ENCODE data around the gene TREM2. TPM values are rescaled to one million over a fixed set of nuclear protein-coding genes. Genes with fewer than 3 reads are reported as not detected.

The TREM2 gene
- total RNA-seq (2012; rRNA removed) = 0.22 TPM in 1 of 2 replicates, not detected in the other

DNA sequence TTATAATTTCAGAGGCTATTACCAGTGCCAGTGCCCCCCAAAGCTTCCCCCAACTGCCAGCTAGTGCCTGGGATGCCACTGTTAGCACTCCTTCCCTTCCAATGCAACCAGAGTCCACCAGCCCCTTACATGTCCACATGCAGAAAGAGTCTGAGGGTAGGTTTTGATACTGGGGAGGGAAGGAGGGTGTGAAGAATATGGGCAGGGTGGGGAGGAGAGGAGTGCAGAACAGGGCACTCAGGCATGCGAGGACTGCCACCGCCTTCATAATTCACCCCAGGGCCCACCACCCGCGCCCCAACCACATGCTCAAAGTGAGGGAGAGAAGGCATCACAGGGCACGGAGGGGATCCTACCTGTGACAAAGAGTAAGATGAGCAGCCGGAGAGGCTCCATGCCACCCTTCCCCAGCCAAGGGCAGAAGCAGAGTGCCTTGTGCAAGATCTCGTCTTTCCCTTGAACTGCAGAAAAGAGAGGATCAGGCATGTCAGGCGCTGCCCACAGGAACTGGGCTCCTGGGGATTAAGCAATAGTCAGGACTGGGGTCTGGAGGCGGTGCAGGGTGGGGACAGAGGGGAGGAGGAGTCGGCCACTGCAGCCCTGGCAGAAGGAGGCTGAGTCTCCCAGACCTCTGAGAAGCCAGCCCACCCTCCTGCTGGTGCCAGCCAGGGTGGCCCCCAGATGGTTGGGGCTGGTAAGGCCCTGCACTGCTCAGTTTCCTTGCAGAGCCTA, at the start of gene TREM2:
TREM2 (minus strand) TSS at position 430 of the 732 bp plus-strand sequence; CDS start at position 396, 34 bp downstream.
- no peaks in the 10 kb centered on the region for H3K4me1 ChIP-seq (ENCODE audit: control insufficient read depth, insufficient read depth, low read length)
- no peaks in the 10 kb centered on the region for H3K36me3 ChIP-seq (ENCODE audit: insufficient read depth, low read length)
- no peak within 1 kb of the TSS for H3K9ac ChIP-seq (ENCODE audit: low read depth, low read length)
- no peak within 1 kb of the TSS for H3K4me3 ChIP-seq (ENCODE audit: low read length)
- H3K4me2 ChIP-seq (ENCODE audit: low read length) = no peak within 1 kb of the TSS
- H3K9me3 ChIP-seq (replicated peaks; ENCODE audit: low read length) = no peaks in the 10 kb centered on the region
- H3K27me3 ChIP-seq (ENCODE audit: control insufficient read depth, insufficient read depth, low read length) = peaks cover 3% of the 10 kb centered on the region

DNA sequence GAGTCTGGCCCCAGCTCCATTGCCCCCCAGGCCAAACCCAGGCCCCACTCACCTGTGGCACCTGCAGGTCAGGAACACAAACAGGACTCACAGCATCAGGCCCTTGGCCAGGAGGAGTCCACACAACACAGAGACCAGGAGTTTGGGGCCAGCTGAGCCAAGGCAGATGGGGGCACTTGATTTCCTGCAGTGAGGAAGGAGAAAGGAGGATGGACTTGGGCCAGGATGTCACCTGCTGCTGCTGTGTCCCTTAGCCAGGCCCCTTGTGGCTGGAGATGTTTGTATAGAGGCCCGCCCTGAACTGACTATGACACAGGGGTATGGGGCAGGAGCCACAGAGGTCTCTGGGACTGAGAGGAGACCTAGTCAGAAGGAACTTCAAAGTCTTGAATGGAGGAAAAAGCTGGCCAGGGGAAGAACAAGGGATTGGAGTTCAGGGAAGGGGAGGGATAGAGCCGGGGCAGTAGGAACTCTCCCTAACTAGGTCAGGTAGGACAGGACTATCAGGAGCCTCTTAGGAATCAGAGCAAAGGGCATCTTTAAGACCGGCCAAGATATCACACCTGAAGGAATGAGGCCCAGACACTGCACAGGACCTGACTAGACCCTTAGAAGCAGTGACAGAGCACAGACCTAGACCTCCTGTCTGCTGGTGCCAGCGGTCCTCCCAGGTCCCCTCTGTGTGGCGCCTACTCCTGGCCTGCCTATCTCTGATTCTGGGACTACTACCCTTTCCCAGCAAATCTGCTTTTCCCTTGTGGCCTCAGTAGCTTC, 46.8 kb upstream of the TREM2 start:
- Histone ChIP-seq H3K36me3 (ENCODE audit: insufficient read depth, low read length) (no peaks in the 10 kb centered on the region), H3K27me3 (ENCODE audit: control insufficient read depth, insufficient read depth, low read length) (peaks cover 8% of the 10 kb centered on the region), H3K9ac (ENCODE audit: low read depth, low read length) (no peak overlapping the region), H3K4me3 (ENCODE audit: low read length) (no peak overlapping the region), H3K4me1 (ENCODE audit: control insufficient read depth, insufficient read depth, low read length) (no peaks in the 10 kb centered on the region), H3K4me2 (ENCODE audit: low read length) (no peak overlapping the region), H3K9me3 (replicated peaks; ENCODE audit: low read length) (no peaks in the 10 kb centered on the region)

DNA sequence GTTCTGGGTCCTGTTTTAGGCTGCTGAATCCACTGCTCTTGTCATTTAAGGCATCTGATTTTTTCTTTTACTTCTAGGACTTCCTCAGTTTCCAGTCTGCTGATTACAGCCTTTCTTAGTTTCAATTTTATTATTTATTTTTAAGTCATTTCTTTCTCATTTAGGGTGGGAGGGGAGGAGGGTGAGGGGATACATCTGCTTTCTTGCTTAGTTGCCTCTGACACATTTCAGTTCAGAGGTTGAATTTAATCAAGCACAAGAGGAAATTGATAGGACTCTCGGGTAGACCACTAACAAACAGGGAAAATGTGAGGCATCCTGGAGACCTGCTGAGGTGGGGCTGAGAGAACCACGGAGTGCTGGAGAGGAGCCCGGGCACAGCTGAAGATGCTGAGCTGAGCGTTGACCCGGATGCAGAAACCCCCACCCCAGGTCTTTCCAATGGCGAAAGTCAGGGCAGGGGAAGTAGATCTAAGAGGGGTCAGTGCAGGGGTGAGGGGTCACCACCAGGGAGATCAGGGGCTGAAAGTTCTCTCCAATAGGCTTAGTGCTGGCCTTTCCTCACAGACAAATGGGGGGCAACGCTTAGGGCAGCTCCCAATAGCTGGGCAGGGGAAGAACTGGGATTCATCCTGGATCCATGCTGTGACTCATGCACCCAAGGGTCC, 45.7 kb upstream of the TREM2 start:
- H3K4me3 ChIP-seq (ENCODE audit: low read length) = no peak overlapping the region
- H3K36me3 ChIP-seq (ENCODE audit: insufficient read depth, low read length) = no peaks in the 10 kb centered on the region
- peaks cover 12% of the 10 kb centered on the region for H3K27me3 ChIP-seq (ENCODE audit: control insufficient read depth, insufficient read depth, low read length)
- H3K4me1 ChIP-seq (ENCODE audit: control insufficient read depth, insufficient read depth, low read length) = no peaks in the 10 kb centered on the region
- H3K9ac ChIP-seq (ENCODE audit: low read depth, low read length) = no peak overlapping the region
- H3K9me3 ChIP-seq (replicated peaks; ENCODE audit: low read length) = no peaks in the 10 kb centered on the region
- H3K4me2 ChIP-seq (ENCODE audit: low read length) = no peak overlapping the region

DNA sequence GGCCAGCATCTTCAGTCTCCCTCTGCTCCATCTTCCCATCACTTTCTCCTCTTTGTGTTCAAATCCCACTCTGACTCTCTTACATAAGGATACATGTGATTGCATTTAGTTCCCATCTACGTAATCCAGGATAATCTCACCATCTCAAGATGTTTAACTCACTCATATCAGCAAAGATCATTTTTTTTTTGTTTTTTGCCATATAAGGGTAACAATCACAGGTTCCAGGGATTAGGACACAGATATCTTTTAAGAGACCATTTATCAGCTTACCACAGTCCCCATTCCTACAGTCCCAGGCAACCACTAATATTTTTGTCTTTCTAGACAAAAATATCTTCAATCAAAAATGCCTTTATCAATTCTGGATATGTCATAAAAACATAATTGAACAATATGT, 41.2 kb upstream of the TREM2 start:
- H3K4me1 ChIP-seq (ENCODE audit: control insufficient read depth, insufficient read depth, low read length) = no peaks in the 10 kb centered on the region

DNA sequence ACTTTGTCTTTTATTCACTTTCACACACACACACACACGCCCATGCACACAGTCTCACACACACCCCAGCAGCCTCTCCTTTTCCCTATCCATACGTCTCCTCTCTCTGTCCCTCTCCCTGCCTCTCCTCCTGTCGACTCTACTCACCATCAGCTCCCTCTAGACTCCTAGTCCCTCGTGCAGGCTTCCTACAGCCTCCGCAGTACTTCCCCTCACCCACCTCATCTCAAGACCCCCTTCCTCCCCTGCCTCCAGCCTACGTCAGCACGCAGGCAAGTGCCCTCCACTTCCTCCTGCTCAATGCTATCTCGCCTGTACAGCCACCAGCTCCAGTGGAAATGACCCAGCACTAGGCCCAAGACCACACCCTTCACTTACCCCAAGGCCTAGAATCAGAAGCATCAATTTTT, 38.9 kb upstream of the TREM2 start:
- no peaks in the 10 kb centered on the region for H3K36me3 ChIP-seq (ENCODE audit: insufficient read depth, low read length)
- no peak overlapping the region for H3K4me2 ChIP-seq (ENCODE audit: low read length)
- no peaks in the 10 kb centered on the region for H3K9me3 ChIP-seq (replicated peaks; ENCODE audit: low read length)
- H3K27me3 ChIP-seq (ENCODE audit: control insufficient read depth, insufficient read depth, low read length) = peaks cover 8% of the 10 kb centered on the region
- H3K9ac ChIP-seq (ENCODE audit: low read depth, low read length) = no peak overlapping the region
- no peaks in the 10 kb centered on the region for H3K4me1 ChIP-seq (ENCODE audit: control insufficient read depth, insufficient read depth, low read length)
- H3K4me3 ChIP-seq (ENCODE audit: low read length) = no peak overlapping the region

More for the DNA sequence above, 41.2 kb upstream of the TREM2 start:
- Histone ChIP-seq H3K4me3 (ENCODE audit: low read length) (no peak overlapping the region), H3K27me3 (ENCODE audit: control insufficient read depth, insufficient read depth, low read length) (peaks cover 4% of the 10 kb centered on the region), H3K9me3 (replicated peaks; ENCODE audit: low read length) (no peaks in the 10 kb centered on the region), H3K36me3 (ENCODE audit: insufficient read depth, low read length) (no peaks in the 10 kb centered on the region), H3K4me2 (ENCODE audit: low read length) (no peak overlapping the region), H3K9ac (ENCODE audit: low read depth, low read length) (no peak overlapping the region)

DNA sequence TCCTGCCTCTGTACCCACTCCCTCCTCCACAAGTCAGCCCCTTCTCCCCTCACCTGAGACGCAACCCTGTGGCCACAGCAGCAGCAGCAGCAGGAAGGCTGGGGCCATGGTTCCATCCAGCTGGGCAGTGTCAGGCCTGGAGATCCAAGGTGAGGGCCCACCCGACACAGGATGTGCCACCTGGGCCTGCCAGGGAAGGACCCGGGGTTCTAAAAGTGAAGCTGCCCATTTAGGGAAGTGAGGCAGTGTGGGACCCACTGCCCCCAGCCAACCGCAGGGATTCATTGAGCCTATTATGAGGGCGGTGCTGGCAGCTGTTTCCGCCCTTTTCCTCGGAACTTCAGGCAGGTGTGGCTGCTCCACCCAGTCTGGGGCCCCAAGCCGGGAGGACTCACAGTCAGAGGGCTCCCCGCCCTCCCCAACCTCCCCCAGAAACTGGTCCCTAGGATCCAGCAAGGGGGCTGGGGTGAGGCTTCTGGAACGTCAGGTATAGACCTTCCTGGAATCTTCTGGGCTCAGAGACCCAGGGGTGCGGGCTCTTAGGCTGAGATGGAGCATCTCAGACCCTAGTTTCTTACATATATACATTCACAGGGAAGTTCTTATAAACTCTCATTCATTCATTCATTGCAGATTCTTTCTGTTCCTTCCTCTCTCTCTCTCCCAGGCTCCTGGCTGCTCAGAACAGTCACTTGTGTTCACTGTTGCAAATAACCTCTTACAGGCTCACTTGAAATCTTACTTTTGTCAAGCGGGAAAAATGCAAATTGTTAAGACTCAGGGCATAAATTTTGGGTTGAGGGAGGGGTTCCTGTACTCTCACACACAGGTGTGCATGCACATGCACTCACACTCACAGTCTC, 38.2 kb upstream of the TREM2 start, which contains the start of gene TREML2:
TREML2 (minus strand) TSS at position 249 of the 863 bp plus-strand sequence; CDS start at position 108, 141 bp downstream.
- Histone ChIP-seq H3K27me3 (ENCODE audit: control insufficient read depth, insufficient read depth, low read length) (peaks cover 11% of the 10 kb centered on the region), H3K4me2 (ENCODE audit: low read length) (no peak within 1 kb of the TSS), H3K4me3 (ENCODE audit: low read length) (no peak within 1 kb of the TSS), H3K36me3 (ENCODE audit: insufficient read depth, low read length) (no peaks in the 10 kb centered on the region), H3K9me3 (replicated peaks; ENCODE audit: low read length) (no peaks in the 10 kb centered on the region), H3K9ac (ENCODE audit: low read depth, low read length) (no peak within 1 kb of the TSS), H3K4me1 (ENCODE audit: control insufficient read depth, insufficient read depth, low read length) (no peaks in the 10 kb centered on the region)

DNA sequence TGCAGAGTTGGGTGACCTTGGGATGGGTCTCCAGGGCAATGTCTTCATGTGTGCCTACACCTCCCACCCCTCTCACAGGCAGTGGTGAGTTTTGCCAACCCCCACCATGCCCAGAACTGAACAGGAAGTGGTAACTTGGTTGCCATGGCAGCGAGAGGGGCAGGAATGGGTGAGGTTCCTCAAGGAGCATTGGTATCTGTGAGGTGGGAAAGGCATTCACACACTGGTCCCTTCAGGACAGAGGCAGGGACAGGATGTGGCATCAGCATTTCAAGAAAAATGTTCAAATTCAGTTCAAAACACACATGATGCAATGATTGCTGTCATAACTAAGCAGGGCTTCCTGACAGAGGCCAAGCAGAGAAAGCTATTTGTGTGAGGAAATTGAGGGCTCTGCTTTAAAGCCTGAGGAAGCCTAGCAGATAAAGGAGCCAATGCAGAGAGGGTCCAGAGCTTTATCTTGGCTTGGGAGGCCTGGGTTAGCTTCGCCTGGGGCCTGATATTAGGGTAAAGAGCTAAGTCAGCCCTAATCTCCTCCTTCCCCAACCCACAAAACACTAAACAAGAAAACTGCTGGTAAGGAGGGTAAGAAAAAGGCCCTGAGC, 37.5 kb upstream of the TREM2 start:
- H3K4me2 ChIP-seq (ENCODE audit: low read length) = no peak overlapping the region
- H3K4me1 ChIP-seq (ENCODE audit: control insufficient read depth, insufficient read depth, low read length) = no peaks in the 10 kb centered on the region
- no peaks in the 10 kb centered on the region for H3K36me3 ChIP-seq (ENCODE audit: insufficient read depth, low read length)
- H3K4me3 ChIP-seq (ENCODE audit: low read length) = no peak overlapping the region
- peaks cover 16% of the 10 kb centered on the region for H3K27me3 ChIP-seq (ENCODE audit: control insufficient read depth, insufficient read depth, low read length)
- no peak overlapping the region for H3K9ac ChIP-seq (ENCODE audit: low read depth, low read length)
- no peaks in the 10 kb centered on the region for H3K9me3 ChIP-seq (replicated peaks; ENCODE audit: low read length)

DNA sequence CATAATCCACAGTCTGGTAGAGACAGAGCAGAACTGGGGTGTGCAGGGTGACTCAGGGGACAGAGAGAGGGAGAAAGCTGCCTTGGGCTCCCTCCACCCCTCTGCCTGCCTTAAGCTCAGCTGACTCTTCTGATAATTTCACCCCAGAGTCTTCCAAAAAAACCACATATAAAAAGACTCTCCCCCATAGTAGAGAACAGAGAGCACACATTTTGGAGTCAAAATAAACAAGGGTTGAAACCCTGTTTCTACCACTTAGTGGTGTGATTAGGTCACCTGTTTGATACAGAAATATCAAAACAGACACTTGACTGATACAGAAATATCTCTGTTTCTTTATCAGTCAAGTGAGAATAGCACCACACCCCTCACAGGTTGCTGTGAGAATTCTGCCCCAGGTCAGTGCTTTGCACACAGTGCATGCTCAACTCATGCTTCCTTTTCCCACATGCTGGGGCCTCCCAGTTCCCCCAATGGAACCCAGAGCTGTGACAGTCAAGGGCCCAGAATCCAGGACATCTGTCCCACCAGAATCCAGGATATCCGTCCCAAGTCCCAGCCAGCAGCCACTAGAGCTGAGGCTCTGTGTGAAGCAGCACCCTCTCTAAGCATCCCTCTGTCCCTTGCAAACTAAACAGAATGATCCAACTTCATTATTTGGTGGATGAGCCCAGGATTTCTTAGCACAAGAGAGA, 36.8 kb upstream of the TREM2 start:
- Histone ChIP-seq H3K9me3 (replicated peaks; ENCODE audit: low read length) (no peaks in the 10 kb centered on the region), H3K9ac (ENCODE audit: low read depth, low read length) (no peak overlapping the region), H3K36me3 (ENCODE audit: insufficient read depth, low read length) (no peaks in the 10 kb centered on the region), H3K4me2 (ENCODE audit: low read length) (no peak overlapping the region), H3K27me3 (ENCODE audit: control insufficient read depth, insufficient read depth, low read length) (peaks cover 19% of the 10 kb centered on the region), H3K4me3 (ENCODE audit: low read length) (no peak overlapping the region), H3K4me1 (ENCODE audit: control insufficient read depth, insufficient read depth, low read length) (no peaks in the 10 kb centered on the region)

DNA sequence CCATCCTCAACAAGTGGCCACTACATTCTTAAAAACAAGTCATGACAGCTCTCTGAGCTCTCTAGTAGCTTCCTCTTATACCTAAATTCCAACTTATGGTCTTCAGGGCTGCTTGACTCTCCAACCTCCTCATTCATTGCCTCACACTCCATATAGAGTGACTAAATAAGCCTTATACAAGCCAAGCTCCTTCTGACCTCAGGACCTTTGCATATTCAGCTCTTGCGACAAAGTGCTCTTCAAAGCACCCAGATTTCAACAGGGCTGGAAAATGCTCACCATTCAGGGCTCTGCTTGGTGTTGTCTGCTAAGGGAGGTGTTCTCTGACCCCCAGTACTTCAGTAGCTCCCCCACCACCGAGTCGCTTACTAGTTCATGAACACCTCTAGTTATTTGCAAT, 34.3 kb upstream of the TREM2 start:
- Histone ChIP-seq H3K4me3 (ENCODE audit: low read length) (no peak overlapping the region), H3K9ac (ENCODE audit: low read depth, low read length) (no peak overlapping the region), H3K9me3 (replicated peaks; ENCODE audit: low read length) (no peaks in the 10 kb centered on the region), H3K4me2 (ENCODE audit: low read length) (no peak overlapping the region), H3K36me3 (ENCODE audit: insufficient read depth, low read length) (no peaks in the 10 kb centered on the region), H3K4me1 (ENCODE audit: control insufficient read depth, insufficient read depth, low read length) (no peaks in the 10 kb centered on the region), H3K27me3 (ENCODE audit: control insufficient read depth, insufficient read depth, low read length) (peaks cover 18% of the 10 kb centered on the region)

DNA sequence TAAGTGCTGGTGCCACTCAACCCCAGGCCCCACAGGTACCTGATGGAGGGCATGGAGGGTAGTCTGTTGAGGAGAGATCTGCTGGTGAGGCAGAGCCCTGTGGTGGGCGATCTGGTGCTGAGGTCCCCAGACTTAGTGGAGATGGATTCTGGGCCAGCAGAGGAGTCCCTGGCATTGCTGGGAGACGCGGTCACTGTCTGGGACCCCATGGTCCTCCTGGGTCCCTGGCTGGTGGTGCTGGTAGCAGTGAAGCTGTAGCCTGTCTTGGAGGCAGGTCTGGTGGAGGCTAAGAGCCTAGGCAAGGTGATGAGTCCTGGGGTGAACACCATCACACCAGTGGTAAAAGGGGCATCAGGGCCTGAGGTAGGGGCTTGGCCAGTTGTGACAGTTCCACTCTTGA, 31.5 kb upstream of the TREM2 start:
- Histone ChIP-seq H3K4me2 (ENCODE audit: low read length) (no peak overlapping the region), H3K9ac (ENCODE audit: low read depth, low read length) (no peak overlapping the region), H3K27me3 (ENCODE audit: control insufficient read depth, insufficient read depth, low read length) (peaks cover 18% of the 10 kb centered on the region), H3K36me3 (ENCODE audit: insufficient read depth, low read length) (no peaks in the 10 kb centered on the region), H3K9me3 (replicated peaks; ENCODE audit: low read length) (no peaks in the 10 kb centered on the region), H3K4me3 (ENCODE audit: low read length) (no peak overlapping the region), H3K4me1 (ENCODE audit: control insufficient read depth, insufficient read depth, low read length) (no peaks in the 10 kb centered on the region)
